GM04503 (cell line): ENCODE data around the gene ARGLU1.
A peak's percentile ranks its signal among the peaks of the same experiment; 100 is the strongest.
"Not testable (repeated sequence)": the region's sequence is repeated elsewhere in the genome, so short reads cannot be mapped to it uniquely, and the experiment has no call there.

Experiments
- DNase-seq: peaks from one replicate; pipeline ENCODE4 v3.0.0-alpha.2; 2012; ENCODE audit warnings: low read depth

Gene ARGLU1, protein sequence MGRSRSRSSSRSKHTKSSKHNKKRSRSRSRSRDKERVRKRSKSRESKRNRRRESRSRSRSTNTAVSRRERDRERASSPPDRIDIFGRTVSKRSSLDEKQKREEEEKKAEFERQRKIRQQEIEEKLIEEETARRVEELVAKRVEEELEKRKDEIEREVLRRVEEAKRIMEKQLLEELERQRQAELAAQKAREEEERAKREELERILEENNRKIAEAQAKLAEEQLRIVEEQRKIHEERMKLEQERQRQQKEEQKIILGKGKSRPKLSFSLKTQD

DNA sequence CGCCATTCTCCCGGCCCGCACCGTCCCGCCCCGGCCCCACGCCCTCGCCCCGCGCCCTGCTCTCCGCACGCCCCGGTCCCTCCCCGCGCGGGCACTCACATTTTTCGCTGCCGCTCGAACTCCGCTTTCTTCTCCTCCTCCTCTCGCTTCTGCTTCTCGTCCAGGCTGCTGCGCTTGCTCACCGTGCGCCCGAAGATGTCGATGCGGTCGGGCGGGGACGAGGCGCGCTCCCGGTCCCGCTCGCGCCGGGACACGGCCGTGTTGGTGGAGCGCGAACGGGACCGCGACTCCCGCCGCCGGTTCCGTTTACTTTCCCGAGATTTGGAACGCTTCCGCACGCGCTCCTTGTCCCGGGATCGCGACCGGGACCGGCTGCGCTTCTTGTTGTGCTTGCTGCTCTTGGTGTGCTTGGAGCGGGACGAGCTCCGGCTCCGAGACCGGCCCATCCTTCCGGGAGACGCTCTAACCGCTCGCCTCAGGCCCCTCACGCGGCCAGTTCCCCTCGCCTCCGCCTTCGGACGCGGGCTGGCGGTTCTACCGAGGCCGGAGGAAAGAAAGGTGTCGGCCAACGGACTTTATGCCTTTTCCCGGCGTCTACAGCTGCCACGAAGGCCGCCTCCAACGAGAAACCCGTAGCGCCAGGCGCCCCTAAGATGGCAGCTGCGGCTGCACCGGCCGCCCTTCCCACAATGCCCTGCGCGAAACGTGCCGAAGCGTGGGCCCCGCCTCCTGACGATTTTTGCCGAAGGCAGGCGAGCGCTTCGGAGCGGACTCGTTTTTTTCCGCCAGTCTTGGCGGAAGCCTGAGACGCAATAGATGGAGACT lies at the start of gene ARGLU1:
TSS of gene ARGLU1 (minus strand) at position 664 of the 825 bp plus-strand sequence. CDS start at position 446, 218 bp downstream.
- DNase-seq: peak; percentile 53

DNA sequence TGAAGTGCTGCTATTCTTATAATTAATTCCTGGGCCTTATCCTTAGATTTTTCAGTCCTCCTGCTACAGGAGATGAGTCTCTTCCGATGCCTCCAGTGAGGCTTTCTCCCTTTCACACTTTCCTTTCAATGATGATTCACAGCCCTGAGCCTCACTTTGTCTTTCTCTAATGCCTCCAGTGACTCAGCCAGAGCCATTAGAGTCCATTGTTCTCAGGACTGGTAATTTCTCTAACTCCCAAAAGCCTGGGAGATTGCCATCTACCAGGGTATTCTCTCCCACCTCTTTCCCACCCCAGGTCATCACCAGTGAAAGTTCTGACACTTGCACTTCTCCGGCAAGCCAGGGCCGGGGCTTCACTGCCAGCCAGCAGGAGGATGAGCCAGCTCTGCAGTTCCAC lies 49.6 kb upstream of the ARGLU1 start:
- no peak for DNase-seq

DNA sequence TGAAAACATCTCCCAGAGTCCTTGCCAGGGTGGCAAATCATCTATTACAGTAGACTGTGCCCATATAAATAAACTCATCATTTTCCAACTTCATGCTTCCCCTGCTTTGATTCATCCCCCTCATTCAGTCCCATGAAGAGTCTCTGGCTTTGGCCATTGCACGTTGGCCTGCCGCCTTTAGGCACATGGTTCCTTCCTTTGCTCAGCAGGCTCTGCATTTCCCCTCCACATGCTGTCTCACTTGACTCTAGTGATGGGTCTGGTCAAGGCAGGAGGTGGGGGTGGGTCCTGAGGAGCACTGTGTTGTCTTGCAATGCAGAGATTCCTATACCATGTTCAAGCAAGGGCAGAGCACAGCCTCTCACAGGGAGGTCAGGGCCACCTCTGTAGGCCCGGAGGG lies 48.8 kb upstream of the ARGLU1 start:
- no peak for DNase-seq

DNA sequence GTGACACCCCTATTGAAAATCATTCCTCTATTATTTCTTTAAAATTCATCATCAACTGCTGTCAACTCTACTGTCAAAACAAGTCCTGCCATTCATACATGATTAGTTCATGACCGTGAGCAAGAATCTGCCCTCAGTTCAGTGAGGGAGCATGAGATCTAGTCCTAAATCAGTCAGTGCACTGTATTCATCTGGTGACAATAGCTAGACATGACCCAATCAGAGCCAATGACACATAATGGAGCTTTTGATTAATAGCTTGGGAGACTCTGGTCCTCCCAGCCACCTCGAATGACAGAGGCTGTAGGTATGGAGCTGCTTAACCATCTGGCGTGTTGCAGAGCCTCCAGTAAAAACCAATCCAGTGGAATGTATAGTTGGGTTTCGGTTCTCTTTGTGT lies 46.9 kb upstream of the ARGLU1 start:
- DNase-seq: no peak

DNA sequence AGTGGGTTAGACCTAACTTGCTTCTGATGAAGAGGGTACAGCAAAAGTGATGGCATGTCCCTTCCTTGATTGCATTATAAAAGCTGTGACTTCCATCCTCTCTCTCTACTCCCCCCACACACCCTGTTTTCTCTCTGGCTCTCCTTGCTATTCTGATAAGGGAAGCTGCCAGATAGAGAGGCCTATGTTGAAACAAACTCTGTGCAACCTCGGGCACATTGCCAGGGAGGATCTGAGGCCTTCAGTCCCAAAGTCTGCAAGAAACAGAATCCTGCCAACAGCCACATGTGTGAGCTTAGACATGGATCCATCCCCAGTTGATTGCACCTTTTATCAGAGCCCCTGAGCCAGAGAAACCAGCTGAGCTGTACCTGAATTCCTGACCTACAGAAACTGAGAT lies 44.8 kb upstream of the ARGLU1 start:
- DNase-seq: no peak

DNA sequence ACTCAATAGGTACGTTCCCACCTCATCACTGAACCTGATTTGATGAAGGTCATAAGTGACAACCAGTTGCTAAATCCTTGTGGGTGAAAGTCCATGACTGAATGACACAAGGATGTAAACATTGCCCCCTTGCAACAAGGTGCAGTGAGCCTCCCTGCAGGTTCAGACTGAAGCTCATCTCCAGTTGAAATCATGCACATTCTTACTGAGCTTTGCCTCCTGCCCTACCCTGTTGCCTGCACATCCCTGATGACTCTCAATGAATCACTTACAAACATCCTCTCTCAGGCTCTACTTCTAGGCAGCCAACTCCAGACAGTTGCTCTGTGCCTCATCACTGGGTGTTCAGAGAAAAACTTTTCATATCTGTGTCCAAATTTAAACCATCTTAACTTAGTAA lies 42.5 kb upstream of the ARGLU1 start:
- DNase-seq: no peak

DNA sequence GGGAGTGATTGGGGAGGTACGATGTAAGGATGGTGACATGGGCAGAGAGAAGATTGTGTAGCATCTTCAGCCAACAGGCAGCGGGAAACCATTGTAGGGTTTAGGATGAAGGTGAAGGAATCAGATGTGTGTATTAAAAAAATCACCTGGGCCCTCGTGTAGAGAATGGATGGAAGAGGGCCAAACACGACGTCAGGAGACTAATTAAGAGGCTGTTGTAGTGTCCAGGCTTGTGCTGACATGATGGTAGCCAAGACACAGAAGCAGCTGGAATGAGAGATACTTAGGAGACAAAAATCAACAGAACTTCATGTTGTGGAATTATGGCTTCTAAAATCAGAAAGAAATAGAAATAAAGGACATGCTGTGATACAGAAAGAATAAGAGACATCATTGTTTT lies 41.2 kb upstream of the ARGLU1 start:
- no peak for DNase-seq

DNA sequence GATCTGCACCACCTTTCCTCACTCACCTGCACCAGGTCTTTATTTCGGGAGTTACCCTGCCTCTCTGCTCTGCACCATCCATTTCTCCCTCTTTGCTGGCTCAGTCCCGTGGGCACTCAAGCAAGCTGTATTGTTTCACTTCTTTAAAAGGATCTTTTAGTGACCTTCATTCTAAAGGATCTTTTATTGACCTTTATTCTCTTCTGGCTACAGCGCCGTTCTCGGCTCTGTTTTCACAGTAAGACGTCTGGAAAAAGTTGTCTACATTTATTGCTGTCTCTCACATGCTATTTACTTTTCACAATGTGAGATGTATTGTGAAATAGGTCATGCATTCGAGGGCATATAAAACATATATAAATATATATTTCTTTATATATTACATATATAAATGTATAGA lies 35.6 kb upstream of the ARGLU1 start:
- DNase-seq: no peak

DNA sequence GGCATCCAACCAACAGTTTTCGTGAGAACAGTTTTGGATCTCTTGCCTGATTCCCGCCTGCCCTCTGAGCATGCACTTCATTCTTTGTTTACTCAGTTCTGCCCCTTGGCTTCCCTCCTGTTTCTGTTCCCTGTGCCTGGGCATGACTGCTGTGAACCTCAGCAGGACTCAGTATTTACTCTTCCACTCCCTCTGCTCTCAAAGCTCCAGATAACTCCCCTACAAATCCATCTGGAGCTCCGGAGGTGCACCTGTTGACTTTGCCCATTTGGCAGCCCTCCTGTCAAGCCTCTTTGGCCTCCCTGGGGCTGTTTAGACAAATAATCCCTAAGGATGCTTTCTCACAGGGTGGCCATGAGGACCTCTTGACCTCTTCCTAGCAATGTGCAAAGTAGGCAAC lies 34.2 kb upstream of the ARGLU1 start:
- DNase-seq: no peak

DNA sequence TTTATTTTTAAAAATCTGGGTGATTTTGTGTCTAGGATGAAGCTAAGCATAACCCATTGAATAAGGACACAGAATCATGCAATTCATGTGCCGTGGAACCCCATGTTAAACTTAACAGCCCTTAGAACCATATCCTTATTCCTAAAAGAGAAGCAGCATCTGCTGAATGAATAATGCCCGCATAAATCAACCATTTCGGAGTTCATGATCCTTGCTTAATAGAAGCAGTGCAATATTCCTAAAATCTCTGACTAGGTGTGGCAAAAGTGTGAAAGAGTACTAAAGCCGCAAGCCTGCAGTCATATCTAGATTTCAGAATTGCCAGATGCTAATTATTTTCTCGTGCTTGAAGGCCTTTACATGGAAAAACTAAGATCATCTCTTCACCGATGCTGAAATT lies 33.6 kb upstream of the ARGLU1 start:
- DNase-seq: no peak

DNA sequence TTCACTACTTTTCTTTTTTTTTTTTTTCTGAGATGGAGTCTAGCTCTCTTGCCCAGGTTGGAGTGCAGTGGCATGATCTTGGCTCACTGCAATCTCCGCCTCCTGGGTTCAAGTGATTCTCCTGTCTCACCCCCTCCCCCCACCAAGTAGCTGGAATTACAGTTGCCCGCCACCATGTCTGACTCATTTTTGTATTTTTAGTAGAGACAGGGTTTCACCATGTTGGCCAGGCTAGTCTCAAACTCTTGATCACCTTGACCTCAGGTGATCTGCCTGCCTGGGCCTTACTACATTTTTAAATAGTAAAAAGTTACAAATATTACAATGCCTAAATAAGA lies 32.8 kb upstream of the ARGLU1 start:
- not testable (repeated sequence) for DNase-seq

DNA sequence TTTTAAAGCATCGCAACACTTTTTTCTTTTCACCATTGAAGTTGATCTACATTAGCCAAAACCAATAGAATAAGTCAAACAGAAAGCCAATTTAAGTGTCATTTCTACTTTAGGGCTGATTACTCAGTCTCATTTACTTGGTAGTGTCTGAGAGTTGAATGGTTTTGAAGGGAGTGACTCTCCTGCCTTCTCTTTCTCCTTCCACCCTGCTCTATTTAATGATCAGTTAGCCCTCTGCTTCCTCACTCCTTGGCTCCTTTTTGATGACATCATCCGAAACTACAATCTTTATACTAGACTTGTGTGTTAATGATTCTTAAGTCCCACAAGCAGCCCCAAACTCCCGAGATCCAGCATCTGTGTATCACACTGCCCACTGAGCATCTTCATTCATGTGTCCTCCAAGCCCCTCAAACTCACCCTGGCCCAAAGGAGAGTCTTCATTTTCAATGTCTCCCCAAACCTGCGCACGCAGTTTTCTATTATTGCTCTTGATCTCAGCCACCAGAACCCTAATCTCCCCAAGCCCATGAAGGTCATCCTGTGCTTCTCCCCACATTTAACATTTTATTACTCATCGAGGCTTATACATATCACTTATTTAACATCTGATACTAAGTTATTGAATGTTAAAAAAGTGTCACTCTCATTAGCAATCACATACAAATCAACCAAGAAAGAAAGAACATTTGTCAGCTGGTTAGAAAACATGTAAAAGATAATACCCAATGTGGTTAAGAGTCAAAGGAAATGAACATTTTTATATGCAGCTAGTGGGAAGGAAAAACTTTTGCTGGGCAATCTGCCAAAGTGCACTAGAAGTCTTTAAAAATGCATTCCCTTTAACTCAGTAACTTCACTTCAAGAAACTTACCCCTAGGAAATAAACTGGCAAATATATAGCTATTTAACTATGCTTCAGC lies 32.2 kb upstream of the ARGLU1 start:
- no peak for DNase-seq

DNA sequence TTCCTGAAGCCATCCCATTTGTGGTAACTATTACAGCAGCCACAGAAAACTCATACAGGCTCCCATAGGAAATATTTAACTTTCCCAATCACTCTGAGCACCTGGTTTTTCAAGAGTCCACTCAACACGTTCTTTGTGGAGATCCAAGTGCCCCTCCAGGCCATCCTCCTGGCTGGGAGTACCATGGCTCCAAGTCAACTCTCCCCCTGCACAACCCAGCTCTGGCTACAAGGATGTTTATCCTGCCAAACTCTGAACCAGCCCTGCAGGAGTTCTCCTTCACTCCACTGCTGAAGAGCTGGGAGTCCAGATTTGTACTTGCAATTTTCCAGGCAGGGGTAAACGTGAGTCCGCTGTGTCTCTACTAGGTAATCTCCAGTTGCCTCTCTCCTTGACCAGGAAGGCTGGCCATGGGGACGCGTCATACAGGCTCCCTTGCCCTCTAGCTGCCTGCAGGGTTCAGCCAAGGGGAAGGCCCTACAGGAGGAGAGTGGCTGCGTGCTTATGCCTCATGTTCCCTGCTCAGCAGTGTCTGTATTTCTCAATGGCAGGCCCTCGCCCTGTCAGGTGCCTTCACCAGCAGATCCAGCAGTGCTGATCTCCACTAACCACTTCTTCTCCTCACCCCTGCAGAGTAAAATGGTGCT lies 29.9 kb upstream of the ARGLU1 start:
- DNase-seq: no peak

DNA sequence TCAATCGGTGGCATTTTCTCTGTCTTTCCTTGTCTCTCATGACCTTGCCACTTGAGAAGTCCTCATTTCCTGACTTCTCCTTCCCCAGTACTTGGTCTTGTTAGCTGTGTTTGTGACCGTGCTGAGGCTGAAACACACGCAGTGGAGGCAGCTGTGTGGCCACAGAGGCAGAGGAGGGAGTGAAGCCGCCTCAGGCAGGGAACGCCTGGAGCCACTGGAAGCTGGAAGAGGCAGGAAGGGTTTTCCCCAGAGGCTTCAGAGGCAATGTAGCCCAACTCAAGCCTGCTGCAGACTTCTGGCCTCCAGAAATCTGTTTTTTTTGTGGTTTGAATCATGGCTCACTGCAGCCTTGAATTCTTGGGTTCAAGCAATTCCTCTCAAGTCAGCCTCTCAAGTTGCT lies 29.2 kb upstream of the ARGLU1 start:
- DNase-seq: no peak

DNA sequence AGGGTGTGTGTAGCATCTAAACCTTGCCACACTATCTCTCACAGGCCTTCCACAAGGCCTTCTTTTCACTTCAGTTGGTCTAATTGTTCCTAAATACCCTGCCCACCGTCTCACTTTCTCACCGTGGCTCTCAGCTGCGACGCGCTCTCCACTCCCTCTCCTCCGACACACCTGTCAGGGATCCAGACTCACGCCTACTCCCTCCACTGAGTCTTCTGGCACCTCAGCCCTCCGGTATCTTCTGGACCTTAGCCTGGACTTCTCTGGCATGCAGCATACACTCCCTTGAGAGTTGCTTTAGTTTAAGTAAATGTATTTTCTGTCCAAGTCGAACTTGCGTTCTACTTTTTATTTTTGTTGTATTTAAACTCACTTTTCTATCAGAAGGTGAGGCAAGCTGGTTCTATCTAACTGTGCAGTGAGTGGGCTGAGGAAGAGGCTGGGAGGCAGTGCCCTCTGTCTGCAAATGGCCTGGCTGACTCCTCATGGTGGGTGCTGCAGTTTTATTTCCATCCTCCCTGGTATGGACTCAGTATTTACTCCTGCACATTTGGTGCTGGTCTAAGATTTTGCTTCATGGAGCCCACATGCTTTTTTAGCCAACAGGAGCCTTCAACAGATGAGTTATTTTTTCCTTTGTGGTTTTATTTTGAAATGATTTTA lies 28.5 kb upstream of the ARGLU1 start:
- no peak for DNase-seq

DNA sequence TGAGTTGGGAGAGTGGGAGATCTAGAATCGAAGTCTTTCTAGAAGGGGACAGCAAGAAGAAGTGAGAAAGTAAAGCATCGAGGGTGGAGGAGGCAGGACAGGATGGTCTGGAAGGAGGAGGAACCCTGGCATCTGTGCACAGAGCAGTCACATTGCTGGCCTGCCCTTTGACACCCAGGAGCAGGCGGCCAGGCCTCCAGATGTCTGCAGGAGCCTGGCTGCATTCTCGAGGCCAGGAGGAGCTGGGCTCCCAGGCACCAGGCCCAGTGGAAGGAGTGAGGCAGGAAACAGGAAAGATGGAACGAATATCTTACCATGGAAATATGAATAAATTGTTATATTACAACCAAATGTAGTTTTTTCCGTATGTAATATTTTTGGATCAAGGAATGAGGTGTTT lies 27.7 kb upstream of the ARGLU1 start:
- DNase-seq: no peak

DNA sequence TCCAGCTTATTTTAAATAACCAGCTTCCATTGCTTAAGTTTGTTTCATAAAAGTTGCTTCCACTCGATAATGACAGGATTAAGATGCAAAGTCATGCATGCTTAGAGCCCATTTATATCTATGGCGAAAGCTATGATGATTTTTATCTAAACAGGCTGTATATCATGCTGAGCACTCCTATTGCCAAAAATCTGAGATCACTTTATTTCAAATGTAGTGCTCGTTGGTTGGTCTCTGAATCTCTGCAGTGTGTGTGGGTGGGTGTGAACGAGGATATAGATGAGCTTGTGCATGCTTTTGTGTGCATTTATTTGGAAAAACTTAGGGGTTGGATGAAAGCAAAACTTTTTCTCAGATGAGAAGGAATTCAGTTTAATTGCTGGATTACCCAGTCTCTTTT lies 27.0 kb upstream of the ARGLU1 start:
- no peak for DNase-seq

DNA sequence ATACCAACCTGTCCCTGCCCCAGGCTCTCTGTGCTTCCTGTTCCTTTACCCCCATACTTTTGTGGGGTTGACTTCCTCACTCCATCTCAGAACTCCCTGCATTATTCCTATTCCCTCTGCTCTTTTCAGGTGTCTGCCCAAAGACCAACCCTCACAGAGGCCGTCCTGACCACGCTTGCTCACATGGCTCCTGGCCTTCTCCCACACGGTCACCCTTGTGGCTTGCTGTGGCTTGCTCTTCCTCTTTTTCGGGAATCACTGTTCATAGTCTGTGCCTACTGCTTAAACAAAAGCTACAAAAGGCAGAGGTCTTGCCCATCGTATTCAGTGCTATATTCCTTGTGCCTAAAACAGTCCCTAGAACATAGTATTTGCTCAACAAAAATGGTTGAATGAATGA lies 25.2 kb upstream of the ARGLU1 start:
- no peak for DNase-seq

DNA sequence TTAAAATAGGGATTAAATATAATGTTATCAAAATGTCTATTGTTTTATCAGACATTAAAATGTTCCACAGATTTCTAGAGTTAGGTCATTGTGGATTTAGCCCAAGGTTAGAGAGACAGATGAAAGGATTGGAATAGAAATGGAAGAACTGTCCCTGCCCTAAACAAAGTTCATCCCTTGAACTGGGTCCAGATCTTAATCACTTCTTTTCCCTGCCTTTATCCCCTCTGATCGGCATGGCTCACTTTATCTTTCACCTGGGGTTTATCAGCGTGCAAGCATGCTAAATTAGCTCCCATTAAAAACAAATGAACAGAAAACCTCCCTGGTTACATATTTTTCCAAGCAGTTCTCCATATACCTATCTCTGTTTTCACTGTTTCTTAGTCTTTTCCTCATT lies 23.4 kb upstream of the ARGLU1 start:
- no peak for DNase-seq

DNA sequence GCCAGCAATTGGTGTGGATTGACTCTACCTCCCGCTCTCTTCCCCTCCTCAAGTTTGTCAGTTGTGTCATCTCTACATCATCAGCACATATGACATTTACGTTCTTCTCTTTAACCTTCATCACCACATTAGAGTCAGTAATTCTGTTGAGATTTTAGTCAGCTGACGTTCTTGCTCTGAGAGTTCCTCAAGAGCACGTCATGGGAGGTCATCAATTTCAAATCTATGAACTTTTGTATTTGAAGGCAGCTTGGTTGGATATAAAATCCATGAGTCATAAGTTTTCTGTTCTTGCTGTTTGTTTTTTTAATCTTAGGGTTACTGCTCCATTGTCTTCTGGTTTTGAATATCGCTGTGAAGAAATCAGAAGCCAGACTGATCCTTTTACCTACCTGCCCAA lies 21.8 kb upstream of the ARGLU1 start:
- DNase-seq: no peak

DNA sequence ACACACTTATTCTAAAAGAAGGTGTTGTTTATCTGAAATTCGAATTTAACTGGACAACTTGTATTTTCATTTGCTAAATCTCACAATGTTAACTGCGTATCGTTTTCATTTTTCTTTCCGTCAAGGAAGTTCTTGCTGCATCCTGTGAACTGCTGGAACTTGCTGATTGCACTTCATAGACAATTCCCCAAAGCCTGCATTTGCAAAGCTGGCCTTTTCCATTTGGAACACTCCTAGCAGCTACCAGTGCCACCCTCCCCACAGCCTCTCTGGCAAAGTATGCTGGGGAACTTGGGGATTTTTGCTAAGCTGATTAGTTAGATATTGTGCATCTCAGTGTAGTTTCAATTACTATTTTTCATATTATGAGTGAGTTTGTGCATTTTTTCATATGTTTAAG lies 20.4 kb upstream of the ARGLU1 start:
- DNase-seq: no peak

DNA sequence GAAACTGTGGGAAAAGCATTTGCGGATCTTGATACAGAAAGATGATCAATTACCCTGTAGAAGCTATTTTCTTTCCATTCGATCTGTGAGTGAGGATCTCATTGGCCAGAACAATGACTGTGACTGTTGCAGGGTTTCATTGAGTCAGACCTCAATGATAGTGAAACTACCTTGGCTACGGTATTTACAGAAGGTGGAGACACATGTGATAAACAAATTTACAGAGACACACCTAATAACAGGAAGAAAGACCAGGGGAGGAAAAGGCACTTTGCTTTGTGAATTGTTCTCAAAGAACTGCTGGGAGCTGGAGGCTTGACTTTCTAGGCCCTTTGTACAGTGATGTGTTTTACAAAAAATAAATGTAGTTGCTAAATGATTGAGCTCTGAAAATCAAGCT lies 19.9 kb upstream of the ARGLU1 start:
- DNase-seq: no peak
